Type B pancreatic cell (in vitro differentiated cells): ENCODE results near the gene C9orf40. TPM values are rescaled to one million over a fixed set of nuclear protein-coding genes. Genes with fewer than 3 reads are reported as not detected.

ENCODE experiments used
- DNase-seq: peaks from one replicate; pipeline ENCODE4 v3.0.0; 2021; ENCODE audit warnings: mixed read lengths; ENCODE audit not compliant: unreplicated experiment; ENCODE audit errors: extremely low spot score
- H3K27ac Mint-ChIP-seq: 2 replicates; pipeline ENCODE4 v1.8.0; 2021; ENCODE audit warnings: mild to moderate bottlenecking, mixed read lengths
- H3K27me3 Mint-ChIP-seq: 2 replicates; pipeline ENCODE4 v1.8.0; 2021; ENCODE audit warnings: mixed read lengths
- H3K36me3 Mint-ChIP-seq: 2 replicates; pipeline ENCODE4 v1.8.0; 2021; ENCODE audit warnings: mixed read lengths
- H3K4me1 Mint-ChIP-seq: one replicate; pipeline ENCODE4 v1.8.0; 2021; ENCODE audit warnings: mixed read lengths; ENCODE audit not compliant: unreplicated experiment
- H3K4me3 Mint-ChIP-seq: 2 replicates; pipeline ENCODE4 v1.8.0; 2021; ENCODE audit warnings: mild to moderate bottlenecking, mixed read lengths
- H3K9me3 Mint-ChIP-seq: 2 replicates; pipeline ENCODE4 v1.8.0; 2021; ENCODE audit warnings: mixed read lengths
- CTCF ChIP-seq: fragments of 200-600 bp; sonication (generic); conservative IDR thresholded peaks from 2 replicates; pipeline ENCODE4 v1.5.0; 2021; ENCODE audit warnings: antibody characterized with exemption, mild to moderate bottlenecking
- long read RNA-seq: library from polyadenylated mRNA; unstranded; transcript quantifications from one replicate; pipeline ENCODE4 v2.0.0, GENCODE V29; 2020
- total RNA-seq: library from RNA; stranded (reverse); gene quantifications from 2 replicates; pipeline ENCODE4 v1.2.1, GENCODE V29; 2021; ENCODE audit warnings: low replicate concordance

C9orf40 gene, protein sequence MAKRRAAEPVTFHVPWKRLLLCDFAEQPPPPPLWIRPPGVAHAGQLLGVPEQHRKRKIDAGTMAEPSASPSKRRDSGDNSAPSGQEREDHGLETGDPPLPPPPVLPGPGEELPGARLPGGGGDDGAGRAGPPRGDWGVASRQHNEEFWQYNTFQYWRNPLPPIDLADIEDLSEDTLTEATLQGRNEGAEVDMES
- total RNA-seq = 6.2 and 10.4 TPM in 2 replicates
- long read RNA-seq, partial matches to known transcripts = 0 of 2 reads
- long read RNA-seq, other reads (novel, unspliced or antisense) = 1 of 2 reads

DNA sequence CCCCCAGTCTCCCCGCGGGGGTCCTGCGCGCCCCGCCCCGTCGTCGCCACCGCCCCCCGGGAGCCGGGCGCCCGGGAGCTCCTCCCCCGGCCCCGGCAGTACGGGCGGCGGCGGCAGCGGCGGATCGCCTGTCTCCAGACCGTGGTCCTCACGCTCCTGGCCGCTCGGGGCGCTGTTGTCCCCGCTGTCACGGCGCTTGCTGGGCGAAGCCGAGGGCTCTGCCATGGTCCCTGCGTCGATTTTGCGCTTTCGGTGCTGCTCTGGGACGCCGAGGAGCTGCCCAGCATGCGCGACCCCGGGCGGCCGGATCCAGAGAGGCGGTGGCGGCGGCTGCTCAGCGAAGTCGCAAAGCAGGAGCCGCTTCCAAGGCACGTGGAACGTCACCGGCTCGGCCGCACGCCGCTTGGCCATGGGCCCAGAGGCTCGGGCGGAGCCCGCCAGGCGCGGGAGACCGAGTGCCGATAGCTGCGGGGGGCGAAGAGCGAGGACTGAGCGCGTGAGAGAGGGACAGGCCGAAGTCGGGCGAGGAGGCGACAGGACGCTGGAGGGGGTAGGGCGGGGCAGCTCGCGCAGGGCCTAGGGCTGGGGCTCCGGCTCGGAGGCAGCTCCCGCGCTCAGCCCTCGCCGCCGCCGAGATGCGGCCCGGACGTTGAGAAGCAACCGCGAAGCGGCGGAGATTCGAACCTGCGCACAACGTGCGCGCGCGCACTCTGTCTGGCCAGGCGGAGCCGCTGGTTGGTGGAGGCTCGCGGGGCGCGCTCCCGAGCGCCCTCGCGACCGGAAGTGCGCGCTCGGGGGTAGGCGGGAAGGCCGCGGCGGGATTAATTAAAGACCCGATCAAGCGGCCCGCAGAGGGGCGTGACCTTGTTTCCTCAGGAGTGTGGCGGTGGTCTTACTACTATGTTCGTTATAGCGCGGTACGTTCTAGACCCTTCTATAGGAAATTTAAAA lies at the start of gene C9orf40:
C9orf40 (minus strand) TSS at position 712 of the 951 bp plus-strand sequence; CDS start at position 411, 301 bp downstream.
- Mint-ChIP-seq H3K27ac (peak within 1 kb of the TSS; percentile 92), H3K36me3 (no peaks in the 10 kb centered on the region), H3K4me1 (peaks cover 14% of the 10 kb centered on the region), H3K27me3 (no peaks in the 10 kb centered on the region), H3K4me3 (peak within 1 kb of the TSS; percentile 99), H3K9me3 (no peaks in the 10 kb centered on the region)
- TF ChIP-seq CTCF = peak; percentile 91
- peak; percentile 93 for DNase-seq

DNA sequence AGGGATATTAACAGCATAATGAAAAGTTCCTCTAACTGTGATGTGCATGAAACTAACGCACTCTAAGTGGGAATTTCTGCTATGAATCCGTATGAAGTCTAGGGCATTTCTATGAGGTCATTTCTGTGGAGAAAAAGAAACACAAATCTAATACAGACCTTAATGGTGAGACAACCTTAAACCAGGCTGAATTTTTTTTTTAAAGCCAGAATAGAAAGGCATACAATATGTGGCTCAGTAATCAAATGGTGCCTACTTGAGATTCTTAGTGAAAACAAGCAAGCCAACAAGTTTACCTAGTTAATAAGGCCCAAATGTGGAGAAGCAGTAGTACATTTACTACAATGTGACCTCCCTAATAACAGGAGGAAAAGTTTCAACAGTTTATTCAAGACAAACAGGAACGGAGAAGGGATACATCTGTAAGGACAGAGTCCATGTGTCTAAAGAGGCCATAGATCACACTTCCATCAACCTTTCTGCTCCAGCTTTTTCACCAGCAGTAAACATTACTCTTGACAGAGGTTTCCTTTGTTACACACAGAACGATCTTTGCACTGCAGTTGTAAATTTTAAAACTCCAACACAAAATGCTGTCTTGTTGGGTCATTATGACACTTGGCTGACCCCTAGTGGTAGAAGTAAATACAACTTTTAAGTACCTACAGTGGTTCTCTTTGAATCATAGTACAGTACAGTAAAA lies 49.2 kb upstream of the C9orf40 start:
- Mint-ChIP-seq H3K27ac (peak overlapping the region; percentile 37), H3K36me3 (peaks cover 12% of the 10 kb centered on the region), H3K4me1 (peaks cover 8% of the 10 kb centered on the region), H3K4me3 (no peak overlapping the region), H3K27me3 (no peaks in the 10 kb centered on the region), H3K9me3 (no peaks in the 10 kb centered on the region)
- DNase-seq = no peak
- peak; percentile 90 for TF ChIP-seq CTCF

DNA sequence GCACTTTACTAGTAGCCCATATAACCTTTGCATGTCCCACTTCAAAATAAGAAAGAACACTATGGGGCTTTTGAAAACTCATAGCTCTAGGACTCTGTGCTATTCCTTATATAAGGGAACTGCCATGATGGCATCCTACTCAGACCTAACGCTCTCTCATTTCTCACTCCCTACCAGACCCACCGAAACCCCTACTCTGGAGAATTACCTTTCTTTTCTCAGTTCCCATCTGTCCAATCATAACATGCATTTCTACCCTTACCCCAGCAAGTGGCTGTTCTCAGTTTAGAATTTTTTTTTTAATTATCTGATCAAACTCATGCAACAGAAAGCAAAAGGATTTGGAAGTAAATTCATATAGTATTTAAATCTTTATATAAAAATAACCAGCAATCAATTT lies 48.1 kb upstream of the C9orf40 start:
- H3K4me3 Mint-ChIP-seq = no peak overlapping the region
- no peak for TF ChIP-seq CTCF
- peaks cover 13% of the 10 kb centered on the region for H3K36me3 Mint-ChIP-seq
- H3K4me1 Mint-ChIP-seq = peaks cover 8% of the 10 kb centered on the region
- H3K9me3 Mint-ChIP-seq = no peaks in the 10 kb centered on the region
- H3K27ac Mint-ChIP-seq = no peak overlapping the region
- DNase-seq = no peak
- H3K27me3 Mint-ChIP-seq = no peaks in the 10 kb centered on the region

- Mint-ChIP-seq H3K4me3 (no peak overlapping the region), H3K27me3 (no peaks in the 10 kb centered on the region), H3K4me1 (no peaks in the 10 kb centered on the region), H3K27ac (no peak overlapping the region), H3K36me3 (peaks cover 11% of the 10 kb centered on the region), H3K9me3 (no peaks in the 10 kb centered on the region)
- no peak for DNase-seq
- no peak for TF ChIP-seq CTCF
Observed at GRCh38 chr9:74985041-74985440, 32.3 kb upstream of the C9orf40 start.

DNA sequence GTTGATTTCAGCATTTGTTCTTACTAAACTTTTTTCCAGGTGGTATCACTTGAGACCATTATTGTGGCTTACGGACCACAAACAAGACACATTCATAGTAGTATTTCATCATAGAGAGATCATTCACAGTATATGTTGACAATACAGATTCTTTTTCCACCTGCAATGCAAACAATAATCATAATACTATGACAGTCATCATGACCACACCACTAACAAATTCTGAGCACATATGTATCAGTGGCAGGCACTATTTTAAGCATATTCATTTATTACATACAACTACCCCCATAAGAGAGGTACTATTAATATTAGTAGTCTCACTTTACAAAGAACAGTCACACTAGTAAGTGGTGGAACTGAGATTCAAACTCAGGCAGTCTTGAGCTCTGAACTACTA lies 31.0 kb upstream of the C9orf40 start:
- Mint-ChIP-seq H3K36me3 (peaks cover 12% of the 10 kb centered on the region), H3K27ac (no peak overlapping the region), H3K9me3 (no peaks in the 10 kb centered on the region), H3K27me3 (no peaks in the 10 kb centered on the region), H3K4me3 (no peak overlapping the region), H3K4me1 (no peaks in the 10 kb centered on the region)
- no peak for DNase-seq
- TF ChIP-seq CTCF = no peak
